CD14-positive monocyte (primary cell): ENCODE data around the gene IL5. TPM values are rescaled to one million over a fixed set of nuclear protein-coding genes. Genes with fewer than 3 reads are reported as not detected.

Experiments
- DNase-seq, 3 donors: peaks; one replicate each; pipeline ENCODE4 v3.0.0-alpha.2; 2011 to 2022
- H2AFZ ChIP-seq: 2 replicates; pipeline ENCODE4 v1.6.0; 2012; ENCODE audit warnings: mild to moderate bottlenecking, low read depth, low read length, inconsistent platforms; ENCODE audit not compliant: insufficient read depth, poor library complexity, severe bottlenecking
- H3K27ac ChIP-seq, 2 donors: 1 replicate in 1 of 2; 2 replicates in 1 of 2; pipeline ENCODE4 v1.5.1; 2012 to 2013; ENCODE audit warnings: low read length in 2 of 2, control low read depth in 1 of 2, inconsistent platforms in 1 of 2, low read depth in 1 of 2, mild to moderate bottlenecking in 1 of 2
- H3K27me3 ChIP-seq, 2 donors: one replicate each; pipeline versions ENCODE4 v1.6.0 to v1.6.1; 2011 to 2013; ENCODE audit warnings: low read length in 2 of 2; ENCODE audit not compliant: control insufficient read depth in 2 of 2, insufficient read depth in 2 of 2
- H3K36me3 ChIP-seq, 2 donors: replicated peaks in 1 of 2; 1 replicate in 1 of 2; 2 replicates in 1 of 2; pipeline versions ENCODE4 v1.5.1 to v1.6.1; 2012 to 2013; ENCODE audit warnings: low read length in 2 of 2, control low read depth in 1 of 2, inconsistent platforms in 1 of 2, mild to moderate bottlenecking in 1 of 2; ENCODE audit not compliant: insufficient read depth in 2 of 2, control insufficient read depth in 1 of 2
- H3K4me1 ChIP-seq, 2 donors: 1 replicate in 1 of 2; 2 replicates in 1 of 2; pipeline versions ENCODE4 v1.5.1 to v1.6.1; 2012 to 2013; ENCODE audit warnings: low read length in 2 of 2, control low read depth in 1 of 2, inconsistent platforms in 1 of 2, mild to moderate bottlenecking in 1 of 2, moderate library complexity in 1 of 2; ENCODE audit not compliant: insufficient read depth in 2 of 2, control insufficient read depth in 1 of 2
- H3K4me2 ChIP-seq: replicated peaks from 2 replicates; pipeline ENCODE3; 2012; ENCODE audit warnings: low read length, moderate library complexity, mild to moderate bottlenecking; ENCODE audit not compliant: poor library complexity, severe bottlenecking; ENCODE audit errors: extremely low read depth
- H3K4me3 ChIP-seq, 3 experiments: fragments of 200-600 bp in 1 of 3; sonication (generic) in 1 of 3; replicated peaks in 1 of 3; 1 replicate in 2 of 3; 2 replicates in 1 of 3; pipeline ENCODE4 v1.5.1; 2011 to 2013; ENCODE audit warnings: low read length in 3 of 3, mild to moderate bottlenecking in 3 of 3, control low read depth in 2 of 3, low read depth in 2 of 3, inconsistent platforms in 1 of 3, moderate library complexity in 1 of 3
- H3K79me2 ChIP-seq: 2 replicates; pipeline ENCODE4 v1.6.0; 2012; ENCODE audit warnings: mild to moderate bottlenecking, control low read depth, inconsistent platforms, low read length, moderate library complexity; ENCODE audit not compliant: insufficient read depth
- H3K9ac ChIP-seq: 2 replicates; pipeline ENCODE4 v1.6.0; 2017; ENCODE audit warnings: low read length, mild to moderate bottlenecking; ENCODE audit not compliant: insufficient read depth, poor library complexity, severe bottlenecking
- H3K9me3 ChIP-seq, 2 donors: replicated peaks in 1 of 2; 1 replicate in 1 of 2; 2 replicates in 1 of 2; pipeline versions ENCODE4 v1.5.1 to v1.6.1; 2012 to 2013; ENCODE audit warnings: low read length in 2 of 2, control low read depth in 1 of 2; ENCODE audit not compliant: control insufficient read depth in 1 of 2, insufficient read depth in 1 of 2
- H4K20me1 ChIP-seq: 2 replicates; pipeline ENCODE4 v1.6.0; 2012; ENCODE audit warnings: mild to moderate bottlenecking, low read length, control low read depth, moderate library complexity; ENCODE audit not compliant: insufficient read depth
- H3K27ac Mint-ChIP-seq, 7 donors: one replicate each; pipeline ENCODE4 v1.8.0; 2020; ENCODE audit warnings: mild to moderate bottlenecking in 7 of 7, mixed read lengths in 7 of 7, moderate library complexity in 6 of 7, inconsistent platforms in 2 of 7
- H3K27me3 Mint-ChIP-seq, 3 donors: one replicate each; pipeline ENCODE4 v1.8.0; 2021 to 2022; ENCODE audit warnings: low read depth in 3 of 3, mild to moderate bottlenecking in 3 of 3, mixed read lengths in 3 of 3, moderate library complexity in 3 of 3, inconsistent platforms in 1 of 3
- H3K36me3 Mint-ChIP-seq, 2 donors: one replicate each; pipeline ENCODE4 v1.8.0; 2020; ENCODE audit warnings: mixed read lengths in 2 of 2, inconsistent platforms in 1 of 2, mild to moderate bottlenecking in 1 of 2
- H3K4me1 Mint-ChIP-seq: one replicate; pipeline ENCODE4 v1.8.0; 2020; ENCODE audit warnings: mild to moderate bottlenecking, mixed read lengths
- H3K4me3 Mint-ChIP-seq, 2 donors: one replicate each; pipeline ENCODE4 v1.8.0; 2020; ENCODE audit warnings: mild to moderate bottlenecking in 2 of 2, mixed read lengths in 2 of 2, moderate library complexity in 1 of 2
- H3K9me3 Mint-ChIP-seq, 7 donors: one replicate each; pipeline ENCODE4 v1.8.0; 2020 to 2022; ENCODE audit warnings: mixed read lengths in 7 of 7, mild to moderate bottlenecking in 6 of 7, moderate library complexity in 6 of 7, inconsistent platforms in 2 of 7
- WGBS: methylation state at CpG from one replicate; pipeline ENCODE4 v1.1.5; 2013; ENCODE audit warnings: missing lambda C conversion rate; ENCODE audit not compliant: insufficient coverage; 5-methylcytosine and 5-hydroxymethylcytosine counted together
- intact Hi-C, 2 donors: fragments of 100-400 bp; cut with micrococcal nuclease; formaldehyde crosslinking; loops; one replicate each; pipeline versions ENCODE4 v1.15.0 to v1.15.1; 2023
- polyA plus RNA-seq, 3 donors: library from polyadenylated mRNA; depleted of rRNA in 1 of 3; unstranded in 2 of 3; stranded (reverse) in 1 of 3; fragments of 300-500 nt in 2 of 3; fragments of >200 nt in 1 of 3; fragmentation: Illumina TruSeq in 2 of 3; gene quantifications; 1 replicate in 2 of 3; 2 replicates in 1 of 3; pipeline ENCODE4 v1.2.3, GENCODE V29; 2012 to 2021
- TF ChIP-seq, protein P1 (sequence below): fragments of 200-600 bp; IDR thresholded peaks from one replicate; pipeline ENCODE4 v1.8.0; 2022; ENCODE audit warnings: antibody characterized with exemption, mild to moderate bottlenecking

IL5 gene
- polyA plus RNA-seq, 3 donors: not detected

DNA sequence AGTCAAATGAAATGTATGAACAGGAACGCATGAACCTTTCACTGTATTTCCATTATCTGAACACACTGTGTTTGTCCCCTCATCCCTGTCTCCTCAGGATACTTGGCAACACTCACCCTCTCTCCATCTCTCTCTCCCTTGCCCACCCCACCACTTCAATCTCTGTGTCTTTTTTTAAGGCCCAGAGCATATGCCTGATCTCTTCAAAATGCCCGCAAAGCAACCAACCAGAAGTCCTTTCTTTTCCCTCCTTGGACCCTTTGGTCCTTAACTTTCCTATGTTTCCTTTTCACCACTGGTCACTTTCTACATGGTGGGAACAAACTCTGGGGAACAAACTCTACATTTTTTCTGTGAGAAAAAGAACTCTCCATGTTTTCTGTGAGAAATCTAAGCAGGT, 49.5 kb downstream of the IL5 start:
- WGBS: no CpG with 5 or more reads among the region's 2 CpGs
- Histone ChIP-seq H2AFZ (no peak overlapping the region), H3K4me2 (peak overlapping the region; percentile 2), H3K4me1 (peaks cover 52 to 75% of the 10 kb centered on the region in 2 donors), H3K9me3 (no peaks in the 10 kb centered on the region), H3K79me2 (peaks cover 53% of the 10 kb centered on the region), H3K27me3 (no peaks in the 10 kb centered on the region), H3K9ac (no peak overlapping the region), H3K4me3 (no peak overlapping the region), H3K27ac (peak overlapping the region in 1 of 2 donors; percentile 88), H4K20me1 (peaks cover 17% of the 10 kb centered on the region), H3K36me3 (peaks cover 4 to 9% of the 10 kb centered on the region in 2 donors)
- DNase-seq: no peak
- Mint-ChIP-seq H3K27me3 (peaks cover 0 to 2% (median 0%) of the 10 kb centered on the region in 3 donors), H3K27ac (peak overlapping the region in 6 of 7 donors; percentile 5 to 96 (median 81)), H3K4me3 (peak overlapping the region in 1 of 2 donors; percentile 49), H3K9me3 (peaks cover 0 to 4% (median 0%) of the 10 kb centered on the region in 7 donors), H3K4me1 (peaks cover 59% of the 10 kb centered on the region), H3K36me3 (peaks cover 9 to 10% of the 10 kb centered on the region in 2 donors)
- TF ChIP-seq, protein P1, sequence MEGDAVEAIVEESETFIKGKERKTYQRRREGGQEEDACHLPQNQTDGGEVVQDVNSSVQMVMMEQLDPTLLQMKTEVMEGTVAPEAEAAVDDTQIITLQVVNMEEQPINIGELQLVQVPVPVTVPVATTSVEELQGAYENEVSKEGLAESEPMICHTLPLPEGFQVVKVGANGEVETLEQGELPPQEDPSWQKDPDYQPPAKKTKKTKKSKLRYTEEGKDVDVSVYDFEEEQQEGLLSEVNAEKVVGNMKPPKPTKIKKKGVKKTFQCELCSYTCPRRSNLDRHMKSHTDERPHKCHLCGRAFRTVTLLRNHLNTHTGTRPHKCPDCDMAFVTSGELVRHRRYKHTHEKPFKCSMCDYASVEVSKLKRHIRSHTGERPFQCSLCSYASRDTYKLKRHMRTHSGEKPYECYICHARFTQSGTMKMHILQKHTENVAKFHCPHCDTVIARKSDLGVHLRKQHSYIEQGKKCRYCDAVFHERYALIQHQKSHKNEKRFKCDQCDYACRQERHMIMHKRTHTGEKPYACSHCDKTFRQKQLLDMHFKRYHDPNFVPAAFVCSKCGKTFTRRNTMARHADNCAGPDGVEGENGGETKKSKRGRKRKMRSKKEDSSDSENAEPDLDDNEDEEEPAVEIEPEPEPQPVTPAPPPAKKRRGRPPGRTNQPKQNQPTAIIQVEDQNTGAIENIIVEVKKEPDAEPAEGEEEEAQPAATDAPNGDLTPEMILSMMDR: no peak
- intact Hi-C loops: loop anchor here (5.0 to 10.0 kb wide), 3 partner anchors 67 to 957 kb away; partner anchors contain the start of gene SLC22A4 (in 1 of the 2)

DNA sequence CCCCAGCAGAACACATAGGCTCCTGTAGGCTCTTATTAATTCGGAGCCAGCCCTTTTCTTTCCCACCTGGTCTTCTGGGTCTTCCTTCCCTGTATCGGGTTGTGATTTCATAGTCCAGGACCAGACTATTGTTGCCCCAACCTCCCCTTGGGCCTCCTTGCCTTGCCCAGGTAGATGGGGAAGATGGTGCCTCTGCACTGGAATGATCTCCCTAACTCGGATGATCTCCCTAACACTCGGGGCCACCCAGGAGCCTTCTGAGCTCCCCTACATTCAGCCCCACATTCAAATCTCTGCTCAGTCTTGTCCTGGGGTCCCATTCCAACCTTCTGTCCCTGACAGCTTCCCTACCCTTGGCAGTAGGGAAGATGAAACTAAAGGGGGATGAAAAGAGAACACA, 50.1 kb downstream of the IL5 start:
- H3K36me3 ChIP-seq: peaks cover 10 to 15% of the 10 kb centered on the region in 2 donors
- H3K27me3 ChIP-seq: no peaks in the 10 kb centered on the region
- H4K20me1 ChIP-seq: peaks cover 23% of the 10 kb centered on the region
- Mint-ChIP-seq H3K27me3 (no peaks in the 10 kb centered on the region), H3K4me3 (no peak overlapping the region), H3K36me3 (peaks cover 15 to 16% of the 10 kb centered on the region in 2 donors), H3K9me3 (peaks cover 0 to 4% (median 0%) of the 10 kb centered on the region in 7 donors), H3K4me1 (peaks cover 61% of the 10 kb centered on the region), H3K27ac (peak overlapping the region in 4 of 7 donors; percentile 18 to 92 (median 70))
- WGBS: 100% methylated on average over 1 of the region's 4 CpGs
- H3K9ac ChIP-seq: no peak overlapping the region
- no peaks in the 10 kb centered on the region for H3K9me3 ChIP-seq
- TF ChIP-seq, protein P1: no peak
- peaks cover 59% of the 10 kb centered on the region for H3K79me2 ChIP-seq
- no peak overlapping the region for H3K4me3 ChIP-seq
- no peak overlapping the region for H2AFZ ChIP-seq
- intact Hi-C loops: loop anchor here (5.0 to 10.0 kb wide), 3 partner anchors 66 to 956 kb away; partner anchors contain the start of gene SLC22A4 (in 1 of the 2)
- H3K27ac ChIP-seq: peak overlapping the region in 1 of 2 donors; percentile 97
- peaks cover 58 to 80% of the 10 kb centered on the region in 2 donors for H3K4me1 ChIP-seq
- no peak overlapping the region for H3K4me2 ChIP-seq
- DNase-seq: no peak
